Tibial nerve (tissue), 4 donors: ENCODE results near the gene DENND11. TPM values are rescaled to one million over a fixed set of nuclear protein-coding genes. Genes with fewer than 3 reads are reported as not detected.

ENCODE experiments used
- DNase-seq, 2 donors: peaks; one replicate each; pipeline ENCODE4 v3.0.0-alpha.2; 2019; ENCODE audit warnings: low spot score in 2 of 2
- H3K27ac ChIP-seq, 4 donors: fragments of 200-600 bp; sonication (generic) in 3 of 4; one replicate each; pipeline ENCODE4 v1.5.1; 2017 to 2019; ENCODE audit warnings: mild to moderate bottlenecking in 1 of 4
- H3K27me3 ChIP-seq, 2 donors: fragments of 200-600 bp; sonication (generic) in 1 of 2; one replicate each; pipeline versions ENCODE4 v1.5.1 to v1.6.0; 2017 to 2019
- H3K36me3 ChIP-seq, 3 donors: fragments of 200-600 bp; sonication (generic); one replicate each; pipeline ENCODE4 v1.5.1; 2018 to 2019
- H3K4me1 ChIP-seq, 4 donors: fragments of 200-600 bp; sonication (generic) in 3 of 4; one replicate each; pipeline ENCODE4 v1.5.1; 2017 to 2019
- H3K4me3 ChIP-seq, 4 donors: fragments of 200-600 bp; sonication (generic) in 3 of 4; one replicate each; pipeline ENCODE4 v1.5.1; 2017 to 2019; ENCODE audit warnings: mild to moderate bottlenecking in 1 of 4, moderate library complexity in 1 of 4
- H3K9me3 ChIP-seq, 4 donors: fragments of 200-600 bp; sonication (generic) in 3 of 4; one replicate each; pipeline ENCODE4 v1.5.1; 2017 to 2019
- EP300 ChIP-seq, 2 donors: sonication (generic); formaldehyde crosslinking; IDR thresholded peaks; one replicate each; pipeline ENCODE4 v1.6.1; 2017; ENCODE audit warnings: antibody characterized with exemption in 2 of 2, mild to moderate bottlenecking in 1 of 2
- POLR2A ChIP-seq, 2 donors: fragments of 450-650 bp; IDR thresholded peaks; one replicate each; pipeline ENCODE4 v1.6.1; 2017; ENCODE audit warnings: antibody characterized with exemption in 2 of 2, mild to moderate bottlenecking in 2 of 2, moderate library complexity in 2 of 2
- WGBS, 2 donors: methylation state at CpG; one replicate each; pipeline ENCODE4 v1.1.5; 2018; 5-methylcytosine and 5-hydroxymethylcytosine counted together
- total RNA-seq, 4 donors: library from RNA; depleted of rRNA; stranded (reverse); fragments of >200 nt; gene quantifications; one replicate each; pipeline ENCODE4 v1.1.0, GENCODE V29; 2016
- TF ChIP-seq, protein P1 (sequence below), 5 experiments: fragments of 200-600 bp in 3 of 5; fragments of 450-650 bp in 2 of 5; sonication (generic) in 3 of 5; IDR thresholded peaks; one replicate each; pipeline ENCODE4 v1.5.1; 2016 to 2019; ENCODE audit warnings: antibody characterized with exemption in 5 of 5, mild to moderate bottlenecking in 3 of 5, moderate library complexity in 2 of 5

DENND11 gene
- total RNA-seq, 4 donors from 2014 or later: 14.1 to 16.7 (median 15.5) TPM

DNA sequence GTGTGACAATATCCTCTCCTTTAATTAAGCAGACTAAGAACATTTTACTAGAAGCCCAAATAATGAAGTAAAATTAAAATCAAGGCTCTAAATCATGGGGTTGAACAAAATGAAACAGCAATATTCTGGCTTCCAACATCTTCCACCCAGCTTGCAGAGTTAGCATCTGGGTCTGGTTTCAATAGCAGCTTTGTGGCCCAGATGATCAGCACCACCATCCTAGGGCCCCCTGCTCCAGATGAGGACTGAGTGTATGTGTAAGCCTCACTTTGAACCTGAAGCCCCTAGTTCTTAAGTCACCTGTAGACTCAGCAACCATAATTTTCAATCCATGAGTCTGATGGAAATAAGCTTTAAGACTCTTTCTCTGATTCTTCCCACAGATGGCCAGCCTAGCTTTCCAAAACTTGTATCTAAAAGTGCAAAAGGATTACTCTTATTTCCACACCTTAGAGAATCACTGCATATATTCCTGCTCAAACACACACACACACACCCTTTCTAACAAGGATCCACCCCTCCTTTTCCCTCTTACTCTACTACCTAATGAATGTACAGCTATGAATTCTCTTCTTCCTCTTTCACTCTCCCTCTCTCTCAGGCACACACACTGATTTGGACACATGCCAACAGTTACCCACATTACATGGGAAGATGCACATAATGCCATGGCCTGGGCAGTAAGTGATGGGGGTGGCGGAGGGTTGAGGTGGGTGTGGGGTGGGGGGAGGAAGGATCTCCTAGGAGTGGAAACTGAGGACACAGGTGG is 3.5 kb downstream of the DENND11 start:
- Histone ChIP-seq H3K9me3 (no peaks in the 10 kb centered on the region), H3K36me3 (no peaks in the 10 kb centered on the region), H3K27me3 (no peaks in the 10 kb centered on the region), H3K4me3 (no peak overlapping the region), H3K27ac (no peak overlapping the region), H3K4me1 (peaks cover 0 to 58% (median 5%) of the 10 kb centered on the region in 4 donors)
- TF ChIP-seq POLR2A (IDR thresholded peaks at IDR 0.05) (no peak), EP300 (IDR thresholded peaks at IDR 0.05) (no peak)
- TF ChIP-seq, protein P1, sequence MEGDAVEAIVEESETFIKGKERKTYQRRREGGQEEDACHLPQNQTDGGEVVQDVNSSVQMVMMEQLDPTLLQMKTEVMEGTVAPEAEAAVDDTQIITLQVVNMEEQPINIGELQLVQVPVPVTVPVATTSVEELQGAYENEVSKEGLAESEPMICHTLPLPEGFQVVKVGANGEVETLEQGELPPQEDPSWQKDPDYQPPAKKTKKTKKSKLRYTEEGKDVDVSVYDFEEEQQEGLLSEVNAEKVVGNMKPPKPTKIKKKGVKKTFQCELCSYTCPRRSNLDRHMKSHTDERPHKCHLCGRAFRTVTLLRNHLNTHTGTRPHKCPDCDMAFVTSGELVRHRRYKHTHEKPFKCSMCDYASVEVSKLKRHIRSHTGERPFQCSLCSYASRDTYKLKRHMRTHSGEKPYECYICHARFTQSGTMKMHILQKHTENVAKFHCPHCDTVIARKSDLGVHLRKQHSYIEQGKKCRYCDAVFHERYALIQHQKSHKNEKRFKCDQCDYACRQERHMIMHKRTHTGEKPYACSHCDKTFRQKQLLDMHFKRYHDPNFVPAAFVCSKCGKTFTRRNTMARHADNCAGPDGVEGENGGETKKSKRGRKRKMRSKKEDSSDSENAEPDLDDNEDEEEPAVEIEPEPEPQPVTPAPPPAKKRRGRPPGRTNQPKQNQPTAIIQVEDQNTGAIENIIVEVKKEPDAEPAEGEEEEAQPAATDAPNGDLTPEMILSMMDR (IDR thresholded peaks at IDR 0.05): no peak
- no peak for DNase-seq
- WGBS, 2 donors: 77 to 85% methylated on average over 1 of the region's 1 CpG

DNA sequence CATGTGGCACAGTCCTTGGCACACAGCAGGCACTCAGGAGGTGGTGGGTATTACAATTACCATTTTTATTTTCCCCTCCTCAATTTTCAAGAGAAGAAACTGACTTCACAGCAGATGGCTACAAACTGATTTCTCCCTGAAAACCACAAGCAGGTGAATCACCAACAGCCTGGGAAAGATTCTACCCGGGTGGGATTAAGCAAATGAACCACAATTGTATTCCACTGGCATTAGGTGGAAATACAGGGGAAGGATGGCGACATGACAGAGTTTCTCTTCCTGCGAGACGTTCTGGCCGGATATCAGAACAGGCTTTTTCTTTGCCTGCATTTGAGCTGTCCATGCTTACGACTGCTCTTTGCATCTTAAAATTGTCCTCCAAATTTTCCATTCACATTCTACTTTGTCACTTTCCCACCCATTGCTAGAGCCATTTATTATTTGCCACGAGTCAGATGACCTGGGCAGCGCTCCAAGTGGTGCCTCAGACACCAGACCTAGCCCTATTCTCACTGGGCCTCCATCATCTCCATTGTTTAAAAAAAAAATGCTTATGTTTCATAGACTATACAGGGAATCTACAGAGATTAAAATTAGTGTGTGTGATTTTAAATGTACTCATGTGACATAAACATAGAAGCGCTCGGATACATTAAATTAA is 4.6 kb downstream of the DENND11 start:
- WGBS, 2 donors: 70 to 77% methylated on average over 10 of the region's 10 CpGs
- no peak overlapping the region for H3K4me3 ChIP-seq
- DNase-seq: no peak
- peaks cover 0 to 49% (median 5%) of the 10 kb centered on the region in 4 donors for H3K4me1 ChIP-seq
- no peaks in the 10 kb centered on the region for H3K27me3 ChIP-seq
- H3K9me3 ChIP-seq: no peaks in the 10 kb centered on the region
- no peak overlapping the region for H3K27ac ChIP-seq
- TF ChIP-seq POLR2A (IDR thresholded peaks at IDR 0.05) (no peak), EP300 (IDR thresholded peaks at IDR 0.05) (no peak)
- TF ChIP-seq, protein P1 (IDR thresholded peaks at IDR 0.05): no peak
- no peaks in the 10 kb centered on the region for H3K36me3 ChIP-seq

DNA sequence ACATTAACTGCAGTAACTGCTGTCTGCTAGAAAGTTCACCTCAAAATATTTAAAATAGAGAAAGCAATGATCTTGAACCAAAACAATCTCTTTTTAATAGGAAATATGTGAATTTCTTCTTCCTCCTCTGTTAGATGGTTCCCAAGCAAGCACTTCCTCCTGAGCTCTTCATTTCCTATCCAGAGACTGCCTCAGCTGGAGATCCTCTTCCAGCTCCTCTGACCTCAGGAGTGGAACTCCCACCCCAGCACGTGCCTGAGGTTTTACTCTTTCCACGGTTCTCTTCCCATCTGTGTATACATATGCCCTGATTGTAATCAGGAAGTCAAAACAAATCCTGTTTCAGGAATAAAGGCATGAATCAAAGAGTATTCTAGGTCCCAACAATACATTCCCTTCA is 5.6 kb downstream of the DENND11 start:
- peaks cover 0 to 47% (median 5%) of the 10 kb centered on the region in 4 donors for H3K4me1 ChIP-seq
- 30 to 39% methylated on average over 2 of the region's 2 CpGs for WGBS, 2 donors
- TF ChIP-seq, protein P1 (IDR thresholded peaks at IDR 0.05): no peak
- TF ChIP-seq EP300 (IDR thresholded peaks at IDR 0.05): no peak
- no peak for TF ChIP-seq POLR2A (IDR thresholded peaks at IDR 0.05)
- H3K36me3 ChIP-seq: no peaks in the 10 kb centered on the region
- no peaks in the 10 kb centered on the region for H3K9me3 ChIP-seq
- DNase-seq: no peak
- no peaks in the 10 kb centered on the region for H3K27me3 ChIP-seq
- no peak overlapping the region for H3K27ac ChIP-seq
- no peak overlapping the region for H3K4me3 ChIP-seq

DNA sequence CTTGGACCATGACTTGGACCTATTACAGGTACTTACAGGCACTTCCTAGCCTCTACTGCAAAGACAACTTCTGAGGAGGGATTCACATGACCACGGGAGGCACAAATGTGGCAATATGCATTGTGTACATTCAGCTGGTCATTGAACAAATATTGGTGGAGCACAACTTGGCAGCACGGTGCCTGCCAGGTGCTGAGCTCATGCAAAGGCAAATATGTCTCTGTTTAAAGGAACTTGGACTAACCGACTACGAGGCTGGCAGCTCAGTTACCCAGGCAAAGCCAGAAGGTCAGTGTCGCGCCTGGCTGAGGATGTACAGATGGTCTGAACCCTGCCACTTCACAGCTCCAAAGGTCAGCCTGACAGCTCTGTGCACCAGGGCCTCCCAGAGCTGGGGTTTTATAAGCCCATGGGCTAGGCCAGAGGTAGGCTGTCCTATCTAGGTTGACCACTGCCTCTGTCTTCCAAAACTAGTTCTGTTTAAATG is 6.1 kb downstream of the DENND11 start:
- 80 to 86% methylated on average over 4 to 6 of the region's 6 CpGs for WGBS, 2 donors
- TF ChIP-seq POLR2A (IDR thresholded peaks at IDR 0.05): no peak
- TF ChIP-seq, protein P1 (IDR thresholded peaks at IDR 0.05): no peak
- H3K27me3 ChIP-seq: no peaks in the 10 kb centered on the region
- H3K36me3 ChIP-seq: no peaks in the 10 kb centered on the region
- no peak overlapping the region for H3K4me3 ChIP-seq
- no peaks in the 10 kb centered on the region for H3K9me3 ChIP-seq
- no peak overlapping the region for H3K27ac ChIP-seq
- H3K4me1 ChIP-seq: peaks cover 0 to 45% (median 5%) of the 10 kb centered on the region in 4 donors
- no peak for DNase-seq

DNA sequence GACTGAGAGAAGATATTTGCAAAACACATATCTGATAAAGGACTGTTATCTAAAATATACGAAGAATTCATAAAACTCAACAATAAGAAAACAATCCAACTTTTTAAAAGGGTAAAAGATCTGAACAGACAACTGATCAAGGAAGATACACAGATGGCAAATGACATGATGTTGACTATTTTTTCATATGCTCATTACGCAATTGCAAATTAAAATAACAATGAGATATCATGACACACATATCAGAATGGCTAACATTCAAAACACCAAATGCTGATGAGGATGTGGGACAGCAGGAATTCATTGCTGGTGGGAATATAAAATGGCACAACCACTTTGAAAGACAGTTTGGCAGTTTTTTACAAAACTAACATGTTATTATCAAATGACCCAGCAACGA is 8.9 kb downstream of the DENND11 start:
- no peak overlapping the region for H3K27ac ChIP-seq

More for the DNA sequence above, 8.9 kb downstream of the DENND11 start:
- TF ChIP-seq, protein P1 (IDR thresholded peaks at IDR 0.05): no peak
- TF ChIP-seq POLR2A (IDR thresholded peaks at IDR 0.05): no peak
- no peak for TF ChIP-seq EP300 (IDR thresholded peaks at IDR 0.05)
- no peaks in the 10 kb centered on the region for H3K9me3 ChIP-seq
- no peaks in the 10 kb centered on the region for H3K36me3 ChIP-seq
- no peaks in the 10 kb centered on the region for H3K27me3 ChIP-seq
- peaks cover 0 to 32% (median 3%) of the 10 kb centered on the region in 4 donors for H3K4me1 ChIP-seq
- DNase-seq: no peak
- H3K4me3 ChIP-seq: no peak overlapping the region
- WGBS, 2 donors: 85 to 92% methylated on average over 3 of the region's 3 CpGs
